ENCODE data around the gene KRT28.

Gene KRT28

DNA sequence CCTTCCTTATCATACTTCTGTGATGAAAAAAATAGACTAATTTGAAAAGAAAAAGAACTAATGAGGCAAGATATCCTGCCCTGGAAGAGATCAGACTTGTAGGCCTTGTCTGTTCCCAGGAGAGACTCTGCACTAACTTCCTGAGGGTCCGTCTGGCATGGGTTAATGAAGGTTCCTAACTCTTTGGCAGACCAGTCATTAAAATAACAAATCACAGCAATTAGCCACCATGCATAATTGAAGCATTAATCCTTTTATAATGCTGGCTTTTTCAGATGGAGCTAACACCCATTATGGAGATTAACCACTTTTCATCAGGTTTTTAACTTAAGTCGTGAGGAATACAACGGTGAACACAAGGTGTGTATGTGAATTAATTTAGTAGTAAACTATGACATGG lies 33.1 kb upstream of the KRT28 start:
- peaks cover 19% of the 10 kb centered on the region for H3K4me1 ChIP-seq (ENCODE audit: insufficient read depth, low read length, poor library complexity, severe bottlenecking)
- H3K36me3 ChIP-seq (ENCODE audit: insufficient read depth, low read length) = no peaks in the 10 kb centered on the region
- no peaks in the 10 kb centered on the region for H3K79me2 ChIP-seq (ENCODE audit: insufficient read depth, low read length)
- no peaks in the 10 kb centered on the region for H3K27me3 ChIP-seq (ENCODE audit: insufficient read depth, low read length, poor library complexity, severe bottlenecking)
- no peak overlapping the region for H3K4me3 ChIP-seq (ENCODE audit: low read length, poor library complexity, severe bottlenecking)
- no peak overlapping the region for H2AFZ ChIP-seq (ENCODE audit: low read length)
- H3K9me2 ChIP-seq (replicated peaks; ENCODE audit: low read depth, low read length) = no peaks in the 10 kb centered on the region
- H3F3A ChIP-seq (ENCODE audit: low read depth) = peaks cover 10% of the 10 kb centered on the region
- TF ChIP-seq, protein P1, sequence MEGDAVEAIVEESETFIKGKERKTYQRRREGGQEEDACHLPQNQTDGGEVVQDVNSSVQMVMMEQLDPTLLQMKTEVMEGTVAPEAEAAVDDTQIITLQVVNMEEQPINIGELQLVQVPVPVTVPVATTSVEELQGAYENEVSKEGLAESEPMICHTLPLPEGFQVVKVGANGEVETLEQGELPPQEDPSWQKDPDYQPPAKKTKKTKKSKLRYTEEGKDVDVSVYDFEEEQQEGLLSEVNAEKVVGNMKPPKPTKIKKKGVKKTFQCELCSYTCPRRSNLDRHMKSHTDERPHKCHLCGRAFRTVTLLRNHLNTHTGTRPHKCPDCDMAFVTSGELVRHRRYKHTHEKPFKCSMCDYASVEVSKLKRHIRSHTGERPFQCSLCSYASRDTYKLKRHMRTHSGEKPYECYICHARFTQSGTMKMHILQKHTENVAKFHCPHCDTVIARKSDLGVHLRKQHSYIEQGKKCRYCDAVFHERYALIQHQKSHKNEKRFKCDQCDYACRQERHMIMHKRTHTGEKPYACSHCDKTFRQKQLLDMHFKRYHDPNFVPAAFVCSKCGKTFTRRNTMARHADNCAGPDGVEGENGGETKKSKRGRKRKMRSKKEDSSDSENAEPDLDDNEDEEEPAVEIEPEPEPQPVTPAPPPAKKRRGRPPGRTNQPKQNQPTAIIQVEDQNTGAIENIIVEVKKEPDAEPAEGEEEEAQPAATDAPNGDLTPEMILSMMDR (conservative IDR thresholded peaks at IDR 0.05; ENCODE audit: low read length) = no peak
- TF ChIP-seq EZH2phosphoT487 (IDR thresholded peaks at IDR 0.05; ENCODE audit: borderline replicate concordance) = no peak
- no peaks in the 10 kb centered on the region for H3K9me3 ChIP-seq (ENCODE audit: insufficient read depth, low read depth, low read length)
- H3K9ac ChIP-seq (ENCODE audit: low read depth, low read length, poor library complexity, severe bottlenecking) = no peak overlapping the region
- H3K4me2 ChIP-seq (ENCODE audit: low read depth, low read length, poor library complexity, severe bottlenecking) = no peak overlapping the region
- H4K20me1 ChIP-seq (ENCODE audit: insufficient read depth, low read length, poor library complexity, severe bottlenecking) = no peaks in the 10 kb centered on the region

- Histone ChIP-seq H3K79me2 (ENCODE audit: insufficient read depth, low read length) (peaks cover 4% of the 10 kb centered on the region; the same call in 1 of the 2 replicates), H4K20me1 (ENCODE audit: insufficient read depth, low read length, poor library complexity, severe bottlenecking) (no peaks in the 10 kb centered on the region), H3K4me3 (ENCODE audit: low read length, poor library complexity, severe bottlenecking) (no peak overlapping the region), H2AFZ (ENCODE audit: low read length) (no peak overlapping the region), H3K36me3 (ENCODE audit: insufficient read depth, low read length) (no peaks in the 10 kb centered on the region), H3K9me2 (replicated peaks; ENCODE audit: low read depth, low read length) (no peaks in the 10 kb centered on the region), H3F3A (ENCODE audit: low read depth) (peaks cover 17% of the 10 kb centered on the region), H3K9ac (ENCODE audit: low read depth, low read length, poor library complexity, severe bottlenecking) (no peak overlapping the region), H3K27me3 (ENCODE audit: insufficient read depth, low read length, poor library complexity, severe bottlenecking) (peaks cover 7% of the 10 kb centered on the region), H3K4me2 (ENCODE audit: low read depth, low read length, poor library complexity, severe bottlenecking) (no peak overlapping the region), H3K9me3 (ENCODE audit: insufficient read depth, low read depth, low read length) (no peaks in the 10 kb centered on the region), H3K4me1 (ENCODE audit: insufficient read depth, low read length, poor library complexity, severe bottlenecking) (peaks cover 32% of the 10 kb centered on the region)
- TF ChIP-seq, protein P1 (conservative IDR thresholded peaks at IDR 0.05; ENCODE audit: low read length) = no peak
- no peak for TF ChIP-seq EZH2phosphoT487 (IDR thresholded peaks at IDR 0.05; ENCODE audit: borderline replicate concordance)
Observed at GRCh38 chr17:40830085-40830776, 30.5 kb upstream of the KRT28 start.

DNA sequence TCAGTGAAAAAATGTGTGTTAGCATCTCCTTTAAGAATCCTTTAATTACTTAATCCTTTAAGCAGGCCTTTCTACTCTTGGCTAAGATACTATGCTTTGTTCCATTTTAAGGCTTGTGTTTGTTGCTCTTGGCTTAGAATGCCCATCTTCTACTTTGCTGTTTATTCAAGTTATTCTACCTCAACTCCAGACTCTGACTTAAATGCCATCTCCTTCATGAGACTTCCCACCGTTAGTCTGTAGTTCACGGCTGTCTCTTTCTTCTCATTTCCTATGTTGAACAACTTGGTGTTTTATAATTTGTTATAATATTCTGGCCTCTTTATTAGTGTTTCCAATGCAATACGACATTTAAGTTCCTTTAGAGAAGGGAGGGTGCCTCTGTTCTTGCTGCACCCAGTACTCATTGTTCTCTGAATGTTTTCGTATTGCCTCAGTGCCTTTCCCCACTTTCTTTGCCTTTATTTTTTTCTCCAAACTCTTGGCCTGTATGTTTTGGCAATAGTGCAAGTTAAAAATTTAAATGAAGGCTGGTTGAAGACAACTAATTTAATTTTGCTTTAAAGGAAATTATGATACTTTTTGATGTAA lies 28.8 kb upstream of the KRT28 start:
- no peaks in the 10 kb centered on the region for H3K36me3 ChIP-seq (ENCODE audit: insufficient read depth, low read length)
- H3F3A ChIP-seq (ENCODE audit: low read depth) = peaks cover 17% of the 10 kb centered on the region
- peak overlapping the region; percentile 56 for H3K4me2 ChIP-seq (ENCODE audit: low read depth, low read length, poor library complexity, severe bottlenecking)
- peak overlapping the region; percentile 49 for H3K9ac ChIP-seq (ENCODE audit: low read depth, low read length, poor library complexity, severe bottlenecking)
- peaks cover 21% of the 10 kb centered on the region for H3K27me3 ChIP-seq (ENCODE audit: insufficient read depth, low read length, poor library complexity, severe bottlenecking)
- no peaks in the 10 kb centered on the region for H3K9me3 ChIP-seq (ENCODE audit: insufficient read depth, low read depth, low read length)
- peaks cover 36% of the 10 kb centered on the region for H3K4me1 ChIP-seq (ENCODE audit: insufficient read depth, low read length, poor library complexity, severe bottlenecking)
- H2AFZ ChIP-seq (ENCODE audit: low read length) = peak overlapping the region; percentile 72; the same call in 1 of the 2 replicates
- no peak for TF ChIP-seq EZH2phosphoT487 (IDR thresholded peaks at IDR 0.05; ENCODE audit: borderline replicate concordance)
- TF ChIP-seq, protein P1 (conservative IDR thresholded peaks at IDR 0.05; ENCODE audit: low read length) = no peak
- H3K4me3 ChIP-seq (ENCODE audit: low read length, poor library complexity, severe bottlenecking) = peak overlapping the region; percentile 64
- H4K20me1 ChIP-seq (ENCODE audit: insufficient read depth, low read length, poor library complexity, severe bottlenecking) = no peaks in the 10 kb centered on the region
- peaks cover 4% of the 10 kb centered on the region; the same call in 1 of the 2 replicates for H3K79me2 ChIP-seq (ENCODE audit: insufficient read depth, low read length)
- H3K9me2 ChIP-seq (replicated peaks; ENCODE audit: low read depth, low read length) = no peaks in the 10 kb centered on the region
